ENCODE results near the gene ME2.

- TF ChIP-seq CTCF (IDR thresholded peaks at IDR 0.05) (no peak), POLR2A (IDR thresholded peaks at IDR 0.05) (no peak)
Observed at GRCh38 chr18:50934545-50935211, 55.8 kb downstream of the ME2 start.

Data from body of pancreas (tissue), 4 donors.